CD14-positive monocyte (primary cell): ENCODE data around the gene FXYD3. TPM values are rescaled to one million over a fixed set of nuclear protein-coding genes. Genes with fewer than 3 reads are reported as not detected.
A peak's percentile ranks its signal among the peaks of the same experiment; 100 is the strongest.

Experiments
- DNase-seq, 3 donors: peaks; one replicate each; pipeline ENCODE4 v3.0.0-alpha.2; 2011 to 2022
- H2AFZ ChIP-seq: 2 replicates; pipeline ENCODE4 v1.6.0; 2012; ENCODE audit warnings: mild to moderate bottlenecking, low read depth, low read length, inconsistent platforms; ENCODE audit not compliant: insufficient read depth, poor library complexity, severe bottlenecking
- H3K27ac ChIP-seq, 2 donors: 1 replicate in 1 of 2; 2 replicates in 1 of 2; pipeline ENCODE4 v1.5.1; 2012 to 2013; ENCODE audit warnings: low read length in 2 of 2, control low read depth in 1 of 2, inconsistent platforms in 1 of 2, low read depth in 1 of 2, mild to moderate bottlenecking in 1 of 2
- H3K27me3 ChIP-seq, 2 donors: one replicate each; pipeline versions ENCODE4 v1.6.0 to v1.6.1; 2011 to 2013; ENCODE audit warnings: low read length in 2 of 2; ENCODE audit not compliant: control insufficient read depth in 2 of 2, insufficient read depth in 2 of 2
- H3K36me3 ChIP-seq, 2 donors: replicated peaks in 1 of 2; 1 replicate in 1 of 2; 2 replicates in 1 of 2; pipeline versions ENCODE4 v1.5.1 to v1.6.1; 2012 to 2013; ENCODE audit warnings: low read length in 2 of 2, control low read depth in 1 of 2, inconsistent platforms in 1 of 2, mild to moderate bottlenecking in 1 of 2; ENCODE audit not compliant: insufficient read depth in 2 of 2, control insufficient read depth in 1 of 2
- H3K4me1 ChIP-seq, 2 donors: 1 replicate in 1 of 2; 2 replicates in 1 of 2; pipeline versions ENCODE4 v1.5.1 to v1.6.1; 2012 to 2013; ENCODE audit warnings: low read length in 2 of 2, control low read depth in 1 of 2, inconsistent platforms in 1 of 2, mild to moderate bottlenecking in 1 of 2, moderate library complexity in 1 of 2; ENCODE audit not compliant: insufficient read depth in 2 of 2, control insufficient read depth in 1 of 2
- H3K4me2 ChIP-seq: replicated peaks from 2 replicates; pipeline ENCODE3; 2012; ENCODE audit warnings: low read length, moderate library complexity, mild to moderate bottlenecking; ENCODE audit not compliant: poor library complexity, severe bottlenecking; ENCODE audit errors: extremely low read depth
- H3K4me3 ChIP-seq, 3 experiments: fragments of 200-600 bp in 1 of 3; sonication (generic) in 1 of 3; replicated peaks in 1 of 3; 1 replicate in 2 of 3; 2 replicates in 1 of 3; pipeline ENCODE4 v1.5.1; 2011 to 2013; ENCODE audit warnings: low read length in 3 of 3, mild to moderate bottlenecking in 3 of 3, control low read depth in 2 of 3, low read depth in 2 of 3, inconsistent platforms in 1 of 3, moderate library complexity in 1 of 3
- H3K79me2 ChIP-seq: 2 replicates; pipeline ENCODE4 v1.6.0; 2012; ENCODE audit warnings: mild to moderate bottlenecking, control low read depth, inconsistent platforms, low read length, moderate library complexity; ENCODE audit not compliant: insufficient read depth
- H3K9ac ChIP-seq: 2 replicates; pipeline ENCODE4 v1.6.0; 2017; ENCODE audit warnings: low read length, mild to moderate bottlenecking; ENCODE audit not compliant: insufficient read depth, poor library complexity, severe bottlenecking
- H3K9me3 ChIP-seq, 2 donors: replicated peaks in 1 of 2; 1 replicate in 1 of 2; 2 replicates in 1 of 2; pipeline versions ENCODE4 v1.5.1 to v1.6.1; 2012 to 2013; ENCODE audit warnings: low read length in 2 of 2, control low read depth in 1 of 2; ENCODE audit not compliant: control insufficient read depth in 1 of 2, insufficient read depth in 1 of 2
- H4K20me1 ChIP-seq: 2 replicates; pipeline ENCODE4 v1.6.0; 2012; ENCODE audit warnings: mild to moderate bottlenecking, low read length, control low read depth, moderate library complexity; ENCODE audit not compliant: insufficient read depth
- H3K27ac Mint-ChIP-seq, 7 donors: one replicate each; pipeline ENCODE4 v1.8.0; 2020; ENCODE audit warnings: mild to moderate bottlenecking in 7 of 7, mixed read lengths in 7 of 7, moderate library complexity in 6 of 7, inconsistent platforms in 2 of 7
- H3K27me3 Mint-ChIP-seq, 3 donors: one replicate each; pipeline ENCODE4 v1.8.0; 2021 to 2022; ENCODE audit warnings: low read depth in 3 of 3, mild to moderate bottlenecking in 3 of 3, mixed read lengths in 3 of 3, moderate library complexity in 3 of 3, inconsistent platforms in 1 of 3
- H3K36me3 Mint-ChIP-seq, 2 donors: one replicate each; pipeline ENCODE4 v1.8.0; 2020; ENCODE audit warnings: mixed read lengths in 2 of 2, inconsistent platforms in 1 of 2, mild to moderate bottlenecking in 1 of 2
- H3K4me1 Mint-ChIP-seq: one replicate; pipeline ENCODE4 v1.8.0; 2020; ENCODE audit warnings: mild to moderate bottlenecking, mixed read lengths
- H3K4me3 Mint-ChIP-seq, 2 donors: one replicate each; pipeline ENCODE4 v1.8.0; 2020; ENCODE audit warnings: mild to moderate bottlenecking in 2 of 2, mixed read lengths in 2 of 2, moderate library complexity in 1 of 2
- H3K9me3 Mint-ChIP-seq, 7 donors: one replicate each; pipeline ENCODE4 v1.8.0; 2020 to 2022; ENCODE audit warnings: mixed read lengths in 7 of 7, mild to moderate bottlenecking in 6 of 7, moderate library complexity in 6 of 7, inconsistent platforms in 2 of 7
- WGBS: methylation state at CpG from one replicate; pipeline ENCODE4 v1.1.5; 2013; ENCODE audit warnings: missing lambda C conversion rate; ENCODE audit not compliant: insufficient coverage; 5-methylcytosine and 5-hydroxymethylcytosine counted together
- intact Hi-C, 2 donors: fragments of 100-400 bp; cut with micrococcal nuclease; formaldehyde crosslinking; loops; one replicate each; pipeline versions ENCODE4 v1.15.0 to v1.15.1; 2023
- polyA plus RNA-seq, 3 donors: library from polyadenylated mRNA; depleted of rRNA in 1 of 3; unstranded in 2 of 3; stranded (reverse) in 1 of 3; fragments of 300-500 nt in 2 of 3; fragments of >200 nt in 1 of 3; fragmentation: Illumina TruSeq in 2 of 3; gene quantifications; 1 replicate in 2 of 3; 2 replicates in 1 of 3; pipeline ENCODE4 v1.2.3, GENCODE V29; 2012 to 2021
- TF ChIP-seq, protein P1 (sequence below): fragments of 200-600 bp; IDR thresholded peaks from one replicate; pipeline ENCODE4 v1.8.0; 2022; ENCODE audit warnings: antibody characterized with exemption, mild to moderate bottlenecking

Gene FXYD3
- polyA plus RNA-seq, 3 donors, result not detected

DNA sequence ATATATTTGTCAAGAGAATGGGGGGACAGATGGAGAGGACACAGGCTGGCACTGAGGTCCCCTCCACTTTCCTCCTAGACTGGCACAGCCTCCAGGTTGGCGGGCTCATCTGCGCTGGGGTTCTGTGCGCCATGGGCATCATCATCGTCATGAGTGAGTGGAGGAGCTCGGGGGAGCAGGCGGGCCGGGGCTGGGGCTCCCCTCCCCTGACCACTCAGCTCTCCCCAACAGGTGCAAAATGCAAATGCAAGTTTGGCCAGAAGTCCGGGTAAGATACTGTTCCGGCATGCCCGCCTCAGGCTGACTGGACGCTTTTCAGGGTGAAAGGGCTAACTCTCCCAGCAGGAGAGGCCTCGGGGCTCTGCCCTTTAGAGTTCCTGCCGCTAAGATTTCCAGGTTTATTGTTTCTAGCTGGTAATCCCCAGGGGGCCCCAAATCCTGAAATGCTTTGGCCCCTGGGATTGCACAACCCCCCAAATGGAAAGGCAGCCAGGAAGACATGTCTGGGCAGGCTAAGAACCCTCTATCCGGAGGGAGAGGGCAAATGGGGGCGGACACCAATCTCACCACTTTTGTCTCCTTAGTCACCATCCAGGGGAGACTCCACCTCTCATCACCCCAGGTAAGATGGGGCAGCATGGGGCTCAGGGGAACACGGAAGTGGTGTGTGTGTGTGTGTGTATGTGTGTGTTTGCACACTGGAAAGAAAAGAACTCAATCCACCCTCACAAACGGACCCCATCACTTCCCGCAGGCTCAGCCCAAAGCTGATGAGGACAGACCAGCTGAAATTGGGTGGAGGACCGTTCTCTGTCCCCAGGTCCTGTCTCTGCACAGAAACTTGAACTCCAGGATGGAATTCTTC, 7.3 kb downstream of the FXYD3 start:
- Mint-ChIP-seq H3K27me3 (peaks cover 5 to 22% (median 9%) of the 10 kb centered on the region in 3 donors), H3K4me1 (peaks cover 42% of the 10 kb centered on the region), H3K4me3 (no peak overlapping the region), H3K36me3 (no peaks in the 10 kb centered on the region), H3K27ac (peak overlapping the region in 1 of 7 donors; percentile 10), H3K9me3 (peaks cover 0 to 2% (median 0%) of the 10 kb centered on the region in 7 donors)
- Histone ChIP-seq H2AFZ (no peak overlapping the region), H3K4me2 (no peak overlapping the region), H3K36me3 (no peaks in the 10 kb centered on the region), H3K79me2 (no peaks in the 10 kb centered on the region), H3K4me3 (no peak overlapping the region), H4K20me1 (no peaks in the 10 kb centered on the region), H3K9me3 (no peaks in the 10 kb centered on the region), H3K27me3 (no peaks in the 10 kb centered on the region), H3K9ac (no peak overlapping the region), H3K4me1 (peaks cover 32 to 40% of the 10 kb centered on the region in 2 donors), H3K27ac (no peak overlapping the region)
- intact Hi-C loops, result no loop called here
- TF ChIP-seq, protein P1, sequence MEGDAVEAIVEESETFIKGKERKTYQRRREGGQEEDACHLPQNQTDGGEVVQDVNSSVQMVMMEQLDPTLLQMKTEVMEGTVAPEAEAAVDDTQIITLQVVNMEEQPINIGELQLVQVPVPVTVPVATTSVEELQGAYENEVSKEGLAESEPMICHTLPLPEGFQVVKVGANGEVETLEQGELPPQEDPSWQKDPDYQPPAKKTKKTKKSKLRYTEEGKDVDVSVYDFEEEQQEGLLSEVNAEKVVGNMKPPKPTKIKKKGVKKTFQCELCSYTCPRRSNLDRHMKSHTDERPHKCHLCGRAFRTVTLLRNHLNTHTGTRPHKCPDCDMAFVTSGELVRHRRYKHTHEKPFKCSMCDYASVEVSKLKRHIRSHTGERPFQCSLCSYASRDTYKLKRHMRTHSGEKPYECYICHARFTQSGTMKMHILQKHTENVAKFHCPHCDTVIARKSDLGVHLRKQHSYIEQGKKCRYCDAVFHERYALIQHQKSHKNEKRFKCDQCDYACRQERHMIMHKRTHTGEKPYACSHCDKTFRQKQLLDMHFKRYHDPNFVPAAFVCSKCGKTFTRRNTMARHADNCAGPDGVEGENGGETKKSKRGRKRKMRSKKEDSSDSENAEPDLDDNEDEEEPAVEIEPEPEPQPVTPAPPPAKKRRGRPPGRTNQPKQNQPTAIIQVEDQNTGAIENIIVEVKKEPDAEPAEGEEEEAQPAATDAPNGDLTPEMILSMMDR, result no peak
- WGBS, result 96% methylated on average over 8 of the region's 19 CpGs
- no peak for DNase-seq

DNA sequence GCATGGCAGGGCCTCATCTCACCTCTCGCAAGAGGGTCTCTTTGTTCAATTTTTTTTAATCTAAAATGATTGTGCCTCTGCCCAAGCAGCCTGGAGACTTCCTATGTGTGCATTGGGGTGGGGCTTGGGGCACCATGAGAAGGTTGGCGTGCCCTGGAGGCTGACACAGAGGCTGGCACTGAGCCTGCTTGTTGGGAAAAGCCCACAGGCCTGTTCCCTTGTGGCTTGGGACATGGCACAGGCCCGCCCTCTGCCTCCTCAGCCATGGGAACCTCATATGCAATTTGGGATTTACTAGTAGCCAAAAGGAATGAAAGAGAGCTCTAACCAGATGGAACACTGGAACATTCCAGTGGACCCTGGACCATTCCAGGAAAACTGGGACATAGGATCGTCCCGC, 8.0 kb downstream of the FXYD3 start:
- WGBS, result 70% methylated on average over 2 of the region's 5 CpGs
- H3K79me2 ChIP-seq, result no peaks in the 10 kb centered on the region
- no peak for DNase-seq
- no peak overlapping the region for H3K4me3 ChIP-seq
- no peaks in the 10 kb centered on the region for H3K36me3 Mint-ChIP-seq
- peak overlapping the region in 2 of 7 donors; percentile 17 to 45 for H3K27ac Mint-ChIP-seq
- peaks cover 0 to 2% (median 0%) of the 10 kb centered on the region in 7 donors for H3K9me3 Mint-ChIP-seq
- no peaks in the 10 kb centered on the region for H4K20me1 ChIP-seq
- H3K4me1 ChIP-seq, result peaks cover 32 to 40% of the 10 kb centered on the region in 2 donors
- H3K4me1 Mint-ChIP-seq, result peaks cover 41% of the 10 kb centered on the region
- no peaks in the 10 kb centered on the region for H3K27me3 ChIP-seq
- H3K4me3 Mint-ChIP-seq, result no peak overlapping the region
- H3K9ac ChIP-seq, result no peak overlapping the region
- no peaks in the 10 kb centered on the region for H3K9me3 ChIP-seq
- no peak overlapping the region for H3K27ac ChIP-seq
- H3K27me3 Mint-ChIP-seq, result peaks cover 3 to 15% (median 3%) of the 10 kb centered on the region in 3 donors
- H2AFZ ChIP-seq, result peak overlapping the region; percentile 94
- H3K4me2 ChIP-seq, result no peak overlapping the region
- TF ChIP-seq, protein P1, result no peak
- no peaks in the 10 kb centered on the region for H3K36me3 ChIP-seq
- intact Hi-C loops, result no loop called here
